ENCODE measurements around the gene TNRC6C.

GRCh38 chr17:77952368-77952767, 6.1 kb upstream of the TNRC6C start:
- TF ChIP-seq ZNF565 (CRISPR knock-in tag; conservative IDR thresholded peaks at IDR 0.05; ENCODE audit: low read depth): no peak
- TF ChIP-seq SNAI2 (CRISPR knock-in tag; IDR thresholded peaks at IDR 0.05): no peak
- TF ChIP-seq TOX (CRISPR knock-in tag; IDR thresholded peaks at IDR 0.05; ENCODE audit: borderline replicate concordance): no peak
- no peak for TF ChIP-seq ZFP3 (CRISPR knock-in tag; IDR thresholded peaks at IDR 0.05)
- TF ChIP-seq ARNTL (CRISPR knock-in tag; IDR thresholded peaks at IDR 0.05; ENCODE audit: borderline replicate concordance, low read depth): no peak

Measured in SK-N-SH treated with all-trans-retinoic acid at 6 μM for 48 hours (cell line).